HEK293T (cell line): ENCODE measurements around the gene MATN4.
A peak's percentile ranks its signal among the peaks of the same experiment; 100 is the strongest.

ENCODE experiments used
- CTCF ChIA-PET: fragments of 350-600 bp; formaldehyde crosslinking; extraction: SDS; loops from one replicate; lab custom pipeline; 2021; ENCODE audit warnings: antibody characterized with exemption, inconsistent platforms; lab: Yijun Ruan, JAX
- POLR2A ChIA-PET: fragments of 350-600 bp; formaldehyde crosslinking; extraction: SDS; loops from one replicate; lab custom pipeline; 2020; ENCODE audit warnings: antibody characterized with exemption, inconsistent platforms; lab: Yijun Ruan, JAX
- DNase-seq: peaks from one replicate; pipeline ENCODE4 v3.0.0; 2012; ENCODE audit warnings: mixed read lengths; ENCODE audit errors: extremely low spot score
- ARNT ChIP-seq: fragments of 450-650 bp; IDR thresholded peaks from 2 replicates; pipeline ENCODE4 v1.6.1; 2017; ENCODE audit warnings: mild to moderate bottlenecking
- BHLHE40 ChIP-seq: fragments of 450-650 bp; IDR thresholded peaks from 2 replicates; pipeline ENCODE4 v1.6.1; 2016; ENCODE audit warnings: mild to moderate bottlenecking, moderate library complexity, borderline replicate concordance
- CTBP1 ChIP-seq: fragments of 450-650 bp; IDR thresholded peaks from 2 replicates; pipeline ENCODE4 v1.6.1; 2016; ENCODE audit warnings: borderline replicate concordance
- ELF4 ChIP-seq: fragments of 450-650 bp; IDR thresholded peaks from 2 replicates; pipeline ENCODE4 v1.6.1; 2017; ENCODE audit warnings: antibody characterized with exemption
- FOXA1 ChIP-seq: fragments of 450-650 bp; IDR thresholded peaks from 2 replicates; pipeline ENCODE4 v1.6.1; 2016; ENCODE audit warnings: mild to moderate bottlenecking
- FOXK2 ChIP-seq: fragments of 450-650 bp; IDR thresholded peaks from 2 replicates; pipeline ENCODE4 v1.6.1; 2016; ENCODE audit warnings: mild to moderate bottlenecking
- FOXM1 ChIP-seq: fragments of 450-650 bp; IDR thresholded peaks from 2 replicates; pipeline ENCODE4 v1.6.1; 2017; ENCODE audit warnings: mild to moderate bottlenecking, borderline replicate concordance
- HDGF ChIP-seq: fragments of 450-650 bp; IDR thresholded peaks from 2 replicates; pipeline ENCODE4 v1.6.1; 2017; ENCODE audit warnings: antibody characterized with exemption, borderline replicate concordance
- L3MBTL2 ChIP-seq: fragments of 450-650 bp; conservative IDR thresholded peaks from 2 replicates; pipeline ENCODE4 v1.6.1; 2016; ENCODE audit warnings: mild to moderate bottlenecking
- LEF1 ChIP-seq: fragments of 450-650 bp; IDR thresholded peaks from 2 replicates; pipeline ENCODE4 v1.6.1; 2017; ENCODE audit warnings: mild to moderate bottlenecking, borderline replicate concordance
- NFRKB ChIP-seq: fragments of 450-650 bp; IDR thresholded peaks from 2 replicates; pipeline ENCODE4 v1.6.1; 2016; ENCODE audit warnings: mild to moderate bottlenecking, moderate library complexity
- SP1 ChIP-seq: fragments of 450-650 bp; IDR thresholded peaks from 2 replicates; pipeline ENCODE4 v1.6.1; 2017
- SUZ12 ChIP-seq: fragments of 450-650 bp; IDR thresholded peaks from 2 replicates; pipeline ENCODE4 v1.6.1; 2016; ENCODE audit warnings: mild to moderate bottlenecking
- TARDBP ChIP-seq: fragments of 450-650 bp; IDR thresholded peaks from 2 replicates; pipeline ENCODE4 v1.6.1; 2016
- ZNF384 ChIP-seq: fragments of 450-650 bp; IDR thresholded peaks from 2 replicates; pipeline ENCODE4 v1.6.1; 2016
- TF ChIP-seq, protein P1 (sequence below): fragments of 450-650 bp; IDR thresholded peaks from 2 replicates; pipeline ENCODE4 v1.6.1; 2016

MATN4 gene

DNA sequence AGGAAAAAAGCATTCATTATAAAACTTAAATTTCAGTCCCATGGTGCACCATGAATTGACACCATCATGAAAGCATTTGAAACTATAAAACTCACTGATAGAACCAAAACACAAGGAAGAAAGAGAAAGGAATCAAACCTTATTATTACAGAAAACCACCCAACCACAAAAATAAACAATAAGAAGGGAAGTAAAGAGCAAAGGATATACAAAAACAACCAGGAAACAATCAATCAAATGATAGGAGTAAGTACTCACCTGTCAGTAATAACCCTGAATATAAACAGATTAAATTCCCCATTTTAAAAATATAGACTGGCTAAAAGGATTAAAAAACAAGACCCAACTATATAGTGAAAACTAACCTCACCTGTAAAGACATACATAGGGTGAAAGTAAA, 59.5 kb downstream of the MATN4 start:
- CTCF ChIA-PET, result no interaction called here
- POLR2A ChIA-PET, result no interaction called here

DNA sequence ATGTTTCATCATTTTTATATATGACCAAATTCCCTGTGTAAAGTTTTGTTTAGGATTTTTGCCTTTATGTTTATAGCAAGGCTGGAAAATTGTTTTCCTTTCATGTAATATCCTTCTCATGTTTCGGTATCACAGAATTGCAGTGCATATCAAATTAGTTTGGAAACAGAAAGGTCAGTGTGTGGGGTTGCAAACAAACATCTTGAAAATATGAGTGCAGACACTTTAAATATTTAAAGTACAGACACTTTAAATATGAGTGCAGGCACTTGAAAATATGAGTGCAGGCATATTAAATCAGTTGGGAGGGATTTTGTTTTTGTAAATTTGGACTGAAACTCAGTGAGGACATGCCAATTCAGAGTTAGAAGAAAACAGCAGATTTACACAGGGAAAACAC, 60.2 kb downstream of the MATN4 start:
- ChIA-PET POLR2A (no interaction called here), CTCF (no interaction called here)
- TF ChIP-seq, protein P1, sequence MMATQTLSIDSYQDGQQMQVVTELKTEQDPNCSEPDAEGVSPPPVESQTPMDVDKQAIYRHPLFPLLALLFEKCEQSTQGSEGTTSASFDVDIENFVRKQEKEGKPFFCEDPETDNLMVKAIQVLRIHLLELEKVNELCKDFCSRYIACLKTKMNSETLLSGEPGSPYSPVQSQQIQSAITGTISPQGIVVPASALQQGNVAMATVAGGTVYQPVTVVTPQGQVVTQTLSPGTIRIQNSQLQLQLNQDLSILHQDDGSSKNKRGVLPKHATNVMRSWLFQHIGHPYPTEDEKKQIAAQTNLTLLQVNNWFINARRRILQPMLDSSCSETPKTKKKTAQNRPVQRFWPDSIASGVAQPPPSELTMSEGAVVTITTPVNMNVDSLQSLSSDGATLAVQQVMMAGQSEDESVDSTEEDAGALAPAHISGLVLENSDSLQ, result no peak
- TF ChIP-seq NFRKB (no peak), ELF4 (no peak), SUZ12 (no peak), FOXK2 (no peak), ARNT (no peak), FOXA1 (no peak), SP1 (no peak), TARDBP (no peak), CTBP1 (no peak), HDGF (no peak), LEF1 (no peak), BHLHE40 (no peak), L3MBTL2 (no peak), FOXM1 (no peak), ZNF384 (no peak)
- DNase-seq, result no peak

More for the DNA sequence above, 59.5 kb downstream of the MATN4 start:
- no peak for DNase-seq
- no peak for TF ChIP-seq FOXM1
- TF ChIP-seq, protein P1, result peak; percentile 36; the same call in 1 of the 2 replicates

DNA sequence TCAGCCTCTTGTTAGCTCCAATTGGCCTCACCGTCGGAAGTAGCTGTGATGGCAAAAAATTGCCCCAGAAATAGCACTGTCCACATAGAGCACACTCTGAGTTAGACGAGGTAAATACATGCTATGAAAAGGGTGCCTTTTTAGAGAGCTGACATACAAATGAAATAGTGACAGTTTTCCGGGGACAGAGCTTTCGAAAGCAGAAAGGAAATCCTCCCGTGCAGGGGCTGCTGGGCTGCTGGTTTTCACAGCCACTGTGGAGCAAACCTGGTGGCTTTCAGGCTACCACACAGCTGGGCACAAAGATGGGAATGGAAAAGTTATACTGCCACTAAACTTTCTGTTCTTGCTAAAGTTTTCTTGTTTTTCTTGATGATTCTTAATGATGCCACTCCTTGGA, 62.0 kb downstream of the MATN4 start:
- POLR2A ChIA-PET, result no interaction called here
- CTCF ChIA-PET, result interaction anchor here (0.6 to 0.9 kb wide), 2 partner anchors 21 to 107 kb away, joined by 3 read pairs; no protein-coding TSS in a partner anchor
- TF ChIP-seq BHLHE40, result no peak
- no peak for TF ChIP-seq HDGF
- TF ChIP-seq CTBP1, result no peak
- TF ChIP-seq, protein P1, result no peak
- TF ChIP-seq L3MBTL2, result no peak
- no peak for TF ChIP-seq NFRKB
- no peak for TF ChIP-seq ZNF384
- TF ChIP-seq LEF1, result no peak
- no peak for TF ChIP-seq ELF4
- TF ChIP-seq FOXM1, result no peak
- no peak for TF ChIP-seq FOXA1
- TF ChIP-seq ARNT, result no peak
- no peak for TF ChIP-seq TARDBP
- DNase-seq, result no peak
